GM12878 (cell line): ENCODE results near the gene SLC4A5. TPM values are rescaled to one million over a fixed set of nuclear protein-coding genes. Genes with fewer than 3 reads are reported as not detected.

ENCODE experiments used
- ESRRA ChIP-seq: IDR thresholded peaks from 2 replicates; pipeline ENCODE4 v1.6.1; 2012; ENCODE audit warnings: mild to moderate bottlenecking, low read length, improper control_type of control experiment
- EZH2 ChIP-seq: IDR thresholded peaks from 2 replicates; pipeline ENCODE4 v1.6.1; 2012; ENCODE audit warnings: low read depth, mild to moderate bottlenecking, control low read depth, inconsistent platforms, low read length, borderline replicate concordance; ENCODE audit not compliant: control insufficient read depth
- IKZF1 ChIP-seq: fragments of 450-650 bp; conservative IDR thresholded peaks from 2 replicates; pipeline ENCODE4 v1.6.1; 2017; ENCODE audit warnings: antibody characterized with exemption, mild to moderate bottlenecking
- ZNF207 ChIP-seq: fragments of 450-650 bp; IDR thresholded peaks from 2 replicates; pipeline ENCODE4 v1.6.1; 2014; ENCODE audit warnings: antibody characterized with exemption, mild to moderate bottlenecking, borderline replicate concordance
- polyA plus RNA-seq, 11 experiments: library from polyadenylated mRNA; depleted of rRNA in 4 of 11; unstranded in 6 of 11; stranded (reverse) in 5 of 11; fragments of >200 nt; fragmentation: Nextera tagmentation in 4 of 11; fragmentation: Illumina TruSeq in 1 of 11; extraction: Ambion mirVana in 4 of 11; extraction: Trizol in 1 of 11; gene quantifications; 1 replicate in 1 of 11; 2 replicates in 10 of 11; pipeline versions ENCODE4 v1.2.1 to v1.2.3, GENCODE V29; 2011 to 2016; ENCODE audit warnings: inconsistent platforms in 2 of 11, missing spikeins in 2 of 11, low read depth in 1 of 11
- total RNA-seq, 4 experiments: library from RNA; depleted of rRNA in 3 of 4; stranded (reverse); fragments of >200 nt in 3 of 4; fragmentation: Illumina TruSeq in 1 of 4; extraction: Trizol in 1 of 4; gene quantifications; 2 replicates each; pipeline versions ENCODE4 v1.2.1 to v1.2.3, GENCODE V29; 2013 to 2021
- TF ChIP-seq, protein P1 (sequence below): fragments of 450-650 bp; IDR thresholded peaks from 2 replicates; pipeline ENCODE4 v1.6.1; 2017; ENCODE audit warnings: mild to moderate bottlenecking, low read depth, inconsistent platforms; ENCODE audit not compliant: poor library complexity, severe bottlenecking
- TF ChIP-seq, protein P2 (sequence below): fragments of 450-650 bp; IDR thresholded peaks from 2 replicates; pipeline ENCODE4 v1.6.1; 2018; ENCODE audit warnings: mild to moderate bottlenecking, low read depth, moderate library complexity; ENCODE audit not compliant: partially characterized antibody
- TF ChIP-seq, protein P3 (sequence below): fragments of 150-350 bp; IDR thresholded peaks from 2 replicates; pipeline ENCODE4 v1.6.1; 2014; ENCODE audit warnings: mild to moderate bottlenecking, low read depth, low read length

Gene SLC4A5
- total and polyA plus RNA-seq, 10 of the 15 experiments (the other 5 are each of a cell fraction or from before 2014, with no cell fraction given), result 0.15 to 4.7 (median 1.6) TPM

DNA sequence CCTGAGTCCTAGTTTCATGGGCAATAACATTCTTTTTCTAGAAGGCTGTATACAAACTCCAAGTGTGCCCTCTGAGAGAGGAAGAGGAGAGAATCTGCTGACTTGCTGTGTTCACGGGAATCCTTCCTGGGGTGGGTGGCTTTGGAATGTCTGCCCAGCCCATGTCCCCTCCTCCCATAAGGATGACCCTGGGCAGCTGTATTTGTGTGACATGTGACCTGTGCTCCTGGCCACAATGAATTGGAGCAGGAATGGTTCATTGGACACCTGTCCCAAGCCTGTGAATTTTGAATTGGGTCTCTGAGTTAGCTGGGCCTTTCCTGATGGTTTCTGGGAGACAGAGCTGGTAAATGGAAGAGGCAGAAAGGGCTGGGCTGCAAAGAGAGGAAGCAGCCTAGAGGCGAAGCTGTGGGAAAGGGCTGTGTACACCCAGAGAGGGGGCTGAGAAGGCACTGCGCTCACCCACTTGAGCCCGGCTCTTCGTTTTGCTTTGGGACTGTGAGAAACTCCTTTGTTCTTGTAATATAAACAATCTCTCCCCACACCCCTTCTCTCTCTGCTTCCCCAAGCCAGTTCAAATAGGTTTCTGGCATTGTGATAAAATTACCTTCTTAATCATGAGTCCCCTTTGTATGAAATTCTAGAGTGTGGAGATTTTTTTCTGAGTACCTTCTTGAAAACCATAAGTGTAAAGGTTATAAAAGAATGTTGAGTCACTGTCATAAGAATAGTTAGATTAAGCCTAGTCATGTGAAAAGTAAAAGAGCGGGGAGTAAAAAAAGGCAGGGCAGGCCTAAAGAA lies 49.8 kb downstream of the SLC4A5 start (continued):
- TF ChIP-seq EZH2, result no peak
- no peak for TF ChIP-seq IKZF1
- TF ChIP-seq, protein P1, sequence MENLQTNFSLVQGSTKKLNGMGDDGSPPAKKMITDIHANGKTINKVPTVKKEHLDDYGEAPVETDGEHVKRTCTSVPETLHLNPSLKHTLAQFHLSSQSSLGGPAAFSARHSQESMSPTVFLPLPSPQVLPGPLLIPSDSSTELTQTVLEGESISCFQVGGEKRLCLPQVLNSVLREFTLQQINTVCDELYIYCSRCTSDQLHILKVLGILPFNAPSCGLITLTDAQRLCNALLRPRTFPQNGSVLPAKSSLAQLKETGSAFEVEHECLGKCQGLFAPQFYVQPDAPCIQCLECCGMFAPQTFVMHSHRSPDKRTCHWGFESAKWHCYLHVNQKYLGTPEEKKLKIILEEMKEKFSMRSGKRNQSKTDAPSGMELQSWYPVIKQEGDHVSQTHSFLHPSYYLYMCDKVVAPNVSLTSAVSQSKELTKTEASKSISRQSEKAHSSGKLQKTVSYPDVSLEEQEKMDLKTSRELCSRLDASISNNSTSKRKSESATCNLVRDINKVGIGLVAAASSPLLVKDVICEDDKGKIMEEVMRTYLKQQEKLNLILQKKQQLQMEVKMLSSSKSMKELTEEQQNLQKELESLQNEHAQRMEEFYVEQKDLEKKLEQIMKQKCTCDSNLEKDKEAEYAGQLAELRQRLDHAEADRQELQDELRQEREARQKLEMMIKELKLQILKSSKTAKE, result no peak
- TF ChIP-seq, protein P2, sequence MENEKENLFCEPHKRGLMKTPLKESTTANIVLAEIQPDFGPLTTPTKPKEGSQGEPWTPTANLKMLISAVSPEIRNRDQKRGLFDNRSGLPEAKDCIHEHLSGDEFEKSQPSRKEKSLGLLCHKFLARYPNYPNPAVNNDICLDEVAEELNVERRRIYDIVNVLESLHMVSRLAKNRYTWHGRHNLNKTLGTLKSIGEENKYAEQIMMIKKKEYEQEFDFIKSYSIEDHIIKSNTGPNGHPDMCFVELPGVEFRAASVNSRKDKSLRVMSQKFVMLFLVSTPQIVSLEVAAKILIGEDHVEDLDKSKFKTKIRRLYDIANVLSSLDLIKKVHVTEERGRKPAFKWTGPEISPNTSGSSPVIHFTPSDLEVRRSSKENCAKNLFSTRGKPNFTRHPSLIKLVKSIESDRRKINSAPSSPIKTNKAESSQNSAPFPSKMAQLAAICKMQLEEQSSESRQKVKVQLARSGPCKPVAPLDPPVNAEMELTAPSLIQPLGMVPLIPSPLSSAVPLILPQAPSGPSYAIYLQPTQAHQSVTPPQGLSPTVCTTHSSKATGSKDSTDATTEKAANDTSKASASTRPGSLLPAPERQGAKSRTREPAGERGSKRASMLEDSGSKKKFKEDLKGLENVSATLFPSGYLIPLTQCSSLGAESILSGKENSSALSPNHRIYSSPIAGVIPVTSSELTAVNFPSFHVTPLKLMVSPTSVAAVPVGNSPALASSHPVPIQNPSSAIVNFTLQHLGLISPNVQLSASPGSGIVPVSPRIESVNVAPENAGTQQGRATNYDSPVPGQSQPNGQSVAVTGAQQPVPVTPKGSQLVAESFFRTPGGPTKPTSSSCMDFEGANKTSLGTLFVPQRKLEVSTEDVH, result no peak
- no peak for TF ChIP-seq ESRRA
- no peak for TF ChIP-seq ZNF207
- TF ChIP-seq, protein P3, sequence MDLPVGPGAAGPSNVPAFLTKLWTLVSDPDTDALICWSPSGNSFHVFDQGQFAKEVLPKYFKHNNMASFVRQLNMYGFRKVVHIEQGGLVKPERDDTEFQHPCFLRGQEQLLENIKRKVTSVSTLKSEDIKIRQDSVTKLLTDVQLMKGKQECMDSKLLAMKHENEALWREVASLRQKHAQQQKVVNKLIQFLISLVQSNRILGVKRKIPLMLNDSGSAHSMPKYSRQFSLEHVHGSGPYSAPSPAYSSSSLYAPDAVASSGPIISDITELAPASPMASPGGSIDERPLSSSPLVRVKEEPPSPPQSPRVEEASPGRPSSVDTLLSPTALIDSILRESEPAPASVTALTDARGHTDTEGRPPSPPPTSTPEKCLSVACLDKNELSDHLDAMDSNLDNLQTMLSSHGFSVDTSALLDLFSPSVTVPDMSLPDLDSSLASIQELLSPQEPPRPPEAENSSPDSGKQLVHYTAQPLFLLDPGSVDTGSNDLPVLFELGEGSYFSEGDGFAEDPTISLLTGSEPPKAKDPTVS, result no peak
